ENCODE measurements around the gene FBN2. TPM values are rescaled to one million over a fixed set of nuclear protein-coding genes. Genes with fewer than 3 reads are reported as not detected.
"Not testable (repeated sequence)": the region's sequence is repeated elsewhere in the genome, so short reads cannot be mapped to it uniquely, and the experiment has no call there.

FBN2 gene
- total and polyA plus RNA-seq, 5 donors = 0.51 to 1.7 (median 1.3) TPM

DNA sequence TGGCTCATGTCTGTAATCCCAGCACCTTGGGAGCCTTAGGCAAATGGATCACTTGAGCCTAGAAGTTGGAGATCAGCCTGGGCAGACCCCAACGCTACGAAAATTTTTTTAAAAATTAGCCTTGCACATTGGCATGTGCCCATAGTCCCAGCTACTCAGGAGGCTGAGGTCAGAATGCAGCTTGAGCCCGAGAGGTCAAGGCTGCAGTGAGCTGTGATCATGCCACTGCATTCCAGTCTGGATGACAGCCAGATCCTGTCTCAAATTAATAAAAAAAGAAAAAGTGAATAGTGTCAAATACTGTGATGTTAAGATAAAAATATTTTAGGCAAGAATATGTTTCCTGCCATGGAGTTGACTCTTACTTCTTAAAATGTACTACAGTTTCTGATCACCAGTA lies 5.3 kb downstream of the FBN2 start:
- no peak overlapping the region for H3K27ac ChIP-seq (ENCODE audit: low read length)
- no peaks in the 10 kb centered on the region for H3K9me3 ChIP-seq (ENCODE audit: control insufficient read depth, low read length)
- ATAC-seq (no peak), DNase-seq (no peak)
- H3K4me3 ChIP-seq (ENCODE audit: low read length) = no peak overlapping the region
- H3K4me1 ChIP-seq (ENCODE audit: control insufficient read depth, insufficient read depth, low read length) = no peaks in the 10 kb centered on the region
- intact Hi-C loops (cut with DNase I) = no loop called here
- H3K27me3 ChIP-seq (ENCODE audit: control insufficient read depth, insufficient read depth) = no peaks in the 10 kb centered on the region
- whole genome bisulfite sequencing = 49% methylated on average over 3 of the region's 3 CpGs

DNA sequence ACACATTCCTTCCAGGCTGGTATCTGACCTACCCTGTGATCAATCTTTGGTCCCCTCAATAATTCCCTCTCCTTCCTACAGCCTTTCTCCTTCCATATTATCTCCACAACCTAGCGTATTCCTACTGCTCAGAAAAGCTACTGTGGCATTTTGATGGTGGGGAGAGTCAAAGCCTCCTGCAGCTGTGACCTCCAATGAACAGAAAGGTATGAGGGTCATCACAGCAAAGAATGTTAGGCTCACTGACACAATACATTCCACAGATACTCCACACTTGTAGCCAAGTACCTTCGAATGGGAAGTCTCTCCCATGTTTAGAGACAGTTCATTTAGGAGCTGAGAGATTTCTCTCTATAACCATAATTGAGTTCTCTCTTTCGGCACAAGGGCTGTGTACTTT lies 5.9 kb downstream of the FBN2 start:
- Histone ChIP-seq H3K4me1 (ENCODE audit: control insufficient read depth, insufficient read depth, low read length) (no peaks in the 10 kb centered on the region), H3K27me3 (ENCODE audit: control insufficient read depth, insufficient read depth) (no peaks in the 10 kb centered on the region), H3K4me3 (ENCODE audit: low read length) (no peak overlapping the region), H3K9me3 (ENCODE audit: control insufficient read depth, low read length) (no peaks in the 10 kb centered on the region), H3K27ac (ENCODE audit: low read length) (no peak overlapping the region)
- no peak for DNase-seq
- no peak for ATAC-seq
- intact Hi-C loops (cut with DNase I) = no loop called here
- WGBS = 67% methylated on average over 3 of the region's 3 CpGs

DNA sequence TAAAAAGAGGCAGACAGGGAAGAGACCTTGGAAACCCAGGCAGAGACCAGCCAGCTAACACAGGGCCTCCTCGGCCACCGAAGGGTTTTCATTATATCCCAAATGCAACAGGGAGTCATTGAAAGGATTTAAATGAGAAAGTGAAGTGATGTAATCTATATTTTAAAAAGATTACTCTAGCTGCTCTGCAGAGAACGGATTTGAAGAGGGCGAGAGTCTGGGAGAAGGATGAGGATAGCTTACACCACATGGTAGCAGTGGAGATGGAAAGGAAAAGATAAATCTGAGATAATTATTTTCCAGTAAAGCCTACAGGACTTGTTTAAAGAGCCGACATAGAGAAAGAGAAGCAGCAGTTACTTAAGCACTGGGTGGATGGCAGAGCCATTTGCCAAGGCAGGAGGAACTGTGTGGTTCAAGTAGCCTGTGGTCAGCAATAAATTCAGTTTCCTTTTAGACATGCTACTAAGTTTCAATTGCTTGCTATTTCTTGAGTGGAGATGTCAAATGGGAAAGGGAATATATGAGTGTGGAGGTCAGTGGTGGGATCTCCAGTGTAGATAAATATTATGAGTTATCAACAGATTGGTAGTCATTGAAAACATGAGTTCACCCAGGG lies 9.3 kb downstream of the FBN2 start:
- intact Hi-C loops (cut with DNase I) = no loop called here
- WGBS = 83% methylated on average over 5 of the region's 5 CpGs
- ATAC-seq (no peak), DNase-seq (no peak)
- Histone ChIP-seq H3K4me3 (ENCODE audit: low read length) (no peak overlapping the region), H3K27me3 (ENCODE audit: control insufficient read depth, insufficient read depth) (no peaks in the 10 kb centered on the region), H3K27ac (ENCODE audit: low read length) (no peak overlapping the region), H3K4me1 (ENCODE audit: control insufficient read depth, insufficient read depth, low read length) (no peaks in the 10 kb centered on the region), H3K9me3 (ENCODE audit: control insufficient read depth, low read length) (no peaks in the 10 kb centered on the region)

- no peaks in the 10 kb centered on the region for H3K4me1 ChIP-seq (ENCODE audit: control insufficient read depth, insufficient read depth, low read length)
- H3K4me3 ChIP-seq (ENCODE audit: low read length) = no peak overlapping the region
- no peak for DNase-seq
- no peak for ATAC-seq
- no peaks in the 10 kb centered on the region for H3K9me3 ChIP-seq (ENCODE audit: control insufficient read depth, low read length)
- H3K27me3 ChIP-seq (ENCODE audit: control insufficient read depth, insufficient read depth) = no peaks in the 10 kb centered on the region
- WGBS = 63% methylated on average over 2 of the region's 2 CpGs
- intact Hi-C loops (cut with DNase I) = no loop called here
- no peak overlapping the region for H3K27ac ChIP-seq (ENCODE audit: low read length)
Observed at GRCh38 chr5:128528126-128528525, 9.9 kb downstream of the FBN2 start.

DNA sequence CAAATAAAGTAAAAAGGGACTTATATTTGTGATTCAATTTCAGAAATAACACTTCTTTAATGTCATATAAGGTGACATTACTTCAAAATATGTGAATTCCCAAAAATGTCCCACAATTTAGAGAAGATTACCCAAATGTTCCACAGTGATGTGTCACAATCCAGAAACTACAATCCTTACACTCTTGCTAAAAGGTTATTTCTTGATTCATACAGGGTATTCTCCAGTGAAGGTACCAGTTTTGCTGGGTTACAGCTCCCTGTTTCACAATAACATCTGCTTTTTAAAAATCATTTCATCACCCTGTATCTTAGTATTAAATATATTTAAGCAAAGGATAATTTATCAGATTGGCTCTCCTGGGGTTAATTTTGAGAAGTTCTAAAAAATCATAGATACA lies 11.0 kb downstream of the FBN2 start:
- Histone ChIP-seq H3K9me3 (ENCODE audit: control insufficient read depth, low read length) (no peaks in the 10 kb centered on the region), H3K4me1 (ENCODE audit: control insufficient read depth, insufficient read depth, low read length) (no peaks in the 10 kb centered on the region), H3K4me3 (ENCODE audit: low read length) (no peak overlapping the region), H3K27ac (ENCODE audit: low read length) (no peak overlapping the region), H3K27me3 (ENCODE audit: control insufficient read depth, insufficient read depth) (no peaks in the 10 kb centered on the region)
- no peak for DNase-seq
- intact Hi-C loops (cut with DNase I) = no loop called here
- no peak for ATAC-seq

GRCh38 chr5:128522336-128522735 lies 15.7 kb downstream of the FBN2 start:
- H3K27me3 ChIP-seq (ENCODE audit: control insufficient read depth, insufficient read depth) = no peaks in the 10 kb centered on the region
- H3K4me3 ChIP-seq (ENCODE audit: low read length) = no peak overlapping the region
- no peak overlapping the region for H3K27ac ChIP-seq (ENCODE audit: low read length)
- intact Hi-C loops (cut with DNase I) = no loop called here
- H3K4me1 ChIP-seq (ENCODE audit: control insufficient read depth, insufficient read depth, low read length) = no peaks in the 10 kb centered on the region
- DNase-seq = no peak
- ATAC-seq = no peak
- no peaks in the 10 kb centered on the region for H3K9me3 ChIP-seq (ENCODE audit: control insufficient read depth, low read length)
- whole genome bisulfite sequencing = 57% methylated on average over 5 of the region's 5 CpGs

- intact Hi-C loops (cut with DNase I) = no loop called here
- H3K4me1 ChIP-seq (ENCODE audit: control insufficient read depth, insufficient read depth, low read length) = no peaks in the 10 kb centered on the region
- WGBS = 85% methylated on average over 1 of the region's 1 CpG
- H3K4me3 ChIP-seq (ENCODE audit: low read length) = no peak overlapping the region
- DNase-seq (no peak), ATAC-seq (no peak)
- H3K27ac ChIP-seq (ENCODE audit: low read length) = no peak overlapping the region
- H3K9me3 ChIP-seq (ENCODE audit: control insufficient read depth, low read length) = no peaks in the 10 kb centered on the region
- no peaks in the 10 kb centered on the region for H3K27me3 ChIP-seq (ENCODE audit: control insufficient read depth, insufficient read depth)
Observed at GRCh38 chr5:128519827-128520226, 18.2 kb downstream of the FBN2 start.

DNA sequence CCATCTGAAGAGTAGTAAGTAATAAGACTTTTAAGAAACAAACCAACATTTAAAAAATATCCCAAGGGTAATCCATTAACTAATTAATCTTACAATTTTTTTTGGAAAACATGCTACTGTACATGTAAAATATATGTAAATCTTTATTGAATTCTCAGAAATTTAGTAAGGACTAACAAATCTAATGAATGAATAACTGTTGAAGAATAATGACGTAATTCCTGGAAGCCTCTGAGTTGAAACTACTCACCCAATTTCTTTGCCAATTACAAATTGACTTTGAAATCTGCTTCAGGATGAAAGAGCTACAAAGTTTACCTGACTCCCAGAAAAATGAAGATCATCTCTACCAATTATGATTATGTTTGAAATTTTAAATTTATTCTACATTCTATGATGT lies 21.1 kb downstream of the FBN2 start:
- DNase-seq = no peak
- Histone ChIP-seq H3K4me3 (ENCODE audit: low read length) (no peak overlapping the region), H3K4me1 (ENCODE audit: control insufficient read depth, insufficient read depth, low read length) (no peaks in the 10 kb centered on the region), H3K27ac (ENCODE audit: low read length) (no peak overlapping the region), H3K27me3 (ENCODE audit: control insufficient read depth, insufficient read depth) (no peaks in the 10 kb centered on the region), H3K9me3 (ENCODE audit: control insufficient read depth, low read length) (no peaks in the 10 kb centered on the region)
- intact Hi-C loops (cut with DNase I) = no loop called here
- 70% methylated on average over 1 of the region's 1 CpG for WGBS
- no peak for ATAC-seq

GRCh38 chr5:128513806-128514205 lies 24.2 kb downstream of the FBN2 start:
- Histone ChIP-seq H3K27me3 (ENCODE audit: control insufficient read depth, insufficient read depth) (no peaks in the 10 kb centered on the region), H3K9me3 (ENCODE audit: control insufficient read depth, low read length) (no peaks in the 10 kb centered on the region), H3K4me3 (ENCODE audit: low read length) (no peak overlapping the region), H3K27ac (ENCODE audit: low read length) (no peak overlapping the region), H3K4me1 (ENCODE audit: control insufficient read depth, insufficient read depth, low read length) (no peaks in the 10 kb centered on the region)
- ATAC-seq = no peak
- intact Hi-C loops (cut with DNase I) = no loop called here
- WGBS = 9% methylated on average over 1 of the region's 1 CpG
- no peak for DNase-seq

- no peaks in the 10 kb centered on the region for H3K9me3 ChIP-seq (ENCODE audit: control insufficient read depth, low read length)
- ATAC-seq = no peak
- DNase-seq = no peak
- H3K4me3 ChIP-seq (ENCODE audit: low read length) = no peak overlapping the region
- intact Hi-C loops (cut with DNase I) = no loop called here
- no peak overlapping the region for H3K27ac ChIP-seq (ENCODE audit: low read length)
- WGBS = 61% methylated on average over 2 of the region's 2 CpGs
- no peaks in the 10 kb centered on the region for H3K27me3 ChIP-seq (ENCODE audit: control insufficient read depth, insufficient read depth)
- H3K4me1 ChIP-seq (ENCODE audit: control insufficient read depth, insufficient read depth, low read length) = no peaks in the 10 kb centered on the region
Observed at GRCh38 chr5:128512894-128513293, 25.2 kb downstream of the FBN2 start.

- Histone ChIP-seq H3K4me1 (ENCODE audit: control insufficient read depth, insufficient read depth, low read length) (no peaks in the 10 kb centered on the region), H3K4me3 (ENCODE audit: low read length) (no peak overlapping the region), H3K9me3 (ENCODE audit: control insufficient read depth, low read length) (no peaks in the 10 kb centered on the region), H3K27me3 (ENCODE audit: control insufficient read depth, insufficient read depth) (no peaks in the 10 kb centered on the region), H3K27ac (ENCODE audit: low read length) (no peak overlapping the region)
- no peak for DNase-seq
- WGBS = 92% methylated on average over 2 of the region's 2 CpGs
- no peak for ATAC-seq
- intact Hi-C loops (cut with DNase I) = no loop called here
Observed at GRCh38 chr5:128506643-128507042, 31.4 kb downstream of the FBN2 start.

GRCh38 chr5:128503727-128504126 lies 34.3 kb downstream of the FBN2 start:
- not testable (repeated sequence) for H3K27me3 ChIP-seq (ENCODE audit: control insufficient read depth, insufficient read depth); H3K4me1 ChIP-seq (ENCODE audit: control insufficient read depth, insufficient read depth, low read length); H3K27ac ChIP-seq (ENCODE audit: low read length); ATAC-seq; DNase-seq; H3K4me3 ChIP-seq (ENCODE audit: low read length); H3K9me3 ChIP-seq (ENCODE audit: control insufficient read depth, low read length)
- intact Hi-C loops (cut with DNase I) = loop anchor here in 2 of 4 donors (5.0 kb wide), 2 partner anchors 276 to 291 kb away; no protein-coding TSS in a partner anchor
- 88% methylated on average over 1 of the region's 1 CpG for WGBS
